ENCODE results near the gene ZFP57. TPM values are rescaled to one million over a fixed set of nuclear protein-coding genes. Genes with fewer than 3 reads are reported as not detected.
A peak's percentile ranks its signal among the peaks of the same experiment; 100 is the strongest.

Gene ZFP57
- total RNA-seq, 1 experiment from 2014 or later: 6.4 TPM

GRCh38 chr6:29723666-29724588, 43.0 kb upstream of the ZFP57 start:
- DNase-seq (ENCODE audit: low spot score) (peak; percentile 68), ATAC-seq (peak; percentile 63)
- H3K4me3 Mint-ChIP-seq: peak overlapping the region; percentile 76
- no peaks in the 10 kb centered on the region for H3K9me3 Mint-ChIP-seq
- H3K27me3 Mint-ChIP-seq (ENCODE audit: low read depth): peaks cover 78% of the 10 kb centered on the region
- H3K27ac Mint-ChIP-seq: no peak overlapping the region
- ChIA-PET POLR2A (interaction anchor here (0.6 kb wide), 1 partner anchor 268 kb away, joined by 7 read pairs; no protein-coding TSS in a partner anchor), CTCF (interaction anchor here (0.6 to 1.0 kb wide), 4 partner anchors 14 to 74 kb away, joined by 3 to 5 read pairs (median 4); no protein-coding TSS in a partner anchor)
- 0 out of 2 replicates have a peak, but pooled peaks cover 3% of the 10 kb centered on the region for H3K4me1 Mint-ChIP-seq
- H3K36me3 Mint-ChIP-seq: no peaks in the 10 kb centered on the region; the same call in 1 of the 2 replicates
- 0 out of 2 replicates have a peak, but pooled peaks have one; percentile 20 for TF ChIP-seq NR3C1 (CRISPR knock-in tag; conservative IDR thresholded peaks at IDR 0.05; ENCODE audit: low read depth)
- no peak for TF ChIP-seq ZMAT4 (CRISPR knock-in tag; IDR thresholded peaks at IDR 0.05)
- no peak for TF ChIP-seq ERG (CRISPR knock-in tag; IDR thresholded peaks at IDR 0.05)
- TF ChIP-seq MYBL2 (CRISPR knock-in tag; IDR thresholded peaks at IDR 0.05): 0 out of 2 replicates have a peak, but pooled peaks have one; percentile 50
- TF ChIP-seq FOXP4 (CRISPR knock-in tag; IDR thresholded peaks at IDR 0.05): 0 out of 2 replicates have a peak, but pooled peaks have one; percentile 61
- no peak for TF ChIP-seq TEAD4 (CRISPR knock-in tag; IDR thresholded peaks at IDR 0.05)
- TF ChIP-seq, protein P1, sequence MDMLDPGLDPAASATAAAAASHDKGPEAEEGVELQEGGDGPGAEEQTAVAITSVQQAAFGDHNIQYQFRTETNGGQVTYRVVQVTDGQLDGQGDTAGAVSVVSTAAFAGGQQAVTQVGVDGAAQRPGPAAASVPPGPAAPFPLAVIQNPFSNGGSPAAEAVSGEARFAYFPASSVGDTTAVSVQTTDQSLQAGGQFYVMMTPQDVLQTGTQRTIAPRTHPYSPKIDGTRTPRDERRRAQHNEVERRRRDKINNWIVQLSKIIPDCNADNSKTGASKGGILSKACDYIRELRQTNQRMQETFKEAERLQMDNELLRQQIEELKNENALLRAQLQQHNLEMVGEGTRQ (CRISPR knock-in tag; IDR thresholded peaks at IDR 0.05): no peak
- 0 out of 2 replicates have a peak, but pooled peaks have one; percentile 25 for TF ChIP-seq ZNF232 (CRISPR knock-in tag; IDR thresholded peaks at IDR 0.05)
- 0 out of 2 replicates have a peak, but pooled peaks have one; percentile 17 for TF ChIP-seq SP1 (CRISPR knock-in tag; conservative IDR thresholded peaks at IDR 0.05)
- TF ChIP-seq, protein P2, sequence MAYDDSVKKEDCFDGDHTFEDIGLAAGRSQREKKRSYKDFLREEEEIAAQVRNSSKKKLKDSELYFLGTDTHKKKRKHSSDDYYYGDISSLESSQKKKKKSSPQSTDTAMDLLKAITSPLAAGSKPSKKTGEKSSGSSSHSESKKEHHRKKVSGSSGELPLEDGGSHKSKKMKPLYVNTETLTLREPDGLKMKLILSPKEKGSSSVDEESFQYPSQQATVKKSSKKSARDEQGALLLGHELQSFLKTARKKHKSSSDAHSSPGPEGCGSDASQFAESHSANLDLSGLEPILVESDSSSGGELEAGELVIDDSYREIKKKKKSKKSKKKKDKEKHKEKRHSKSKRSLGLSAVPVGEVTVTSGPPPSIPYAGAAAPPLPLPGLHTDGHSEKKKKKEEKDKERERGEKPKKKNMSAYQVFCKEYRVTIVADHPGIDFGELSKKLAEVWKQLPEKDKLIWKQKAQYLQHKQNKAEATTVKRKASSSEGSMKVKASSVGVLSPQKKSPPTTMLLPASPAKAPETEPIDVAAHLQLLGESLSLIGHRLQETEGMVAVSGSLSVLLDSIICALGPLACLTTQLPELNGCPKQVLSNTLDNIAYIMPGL (CRISPR knock-in tag; IDR thresholded peaks at IDR 0.05): 0 out of 2 replicates have a peak, but pooled peaks have one; percentile 60
- TF ChIP-seq, protein P3, sequence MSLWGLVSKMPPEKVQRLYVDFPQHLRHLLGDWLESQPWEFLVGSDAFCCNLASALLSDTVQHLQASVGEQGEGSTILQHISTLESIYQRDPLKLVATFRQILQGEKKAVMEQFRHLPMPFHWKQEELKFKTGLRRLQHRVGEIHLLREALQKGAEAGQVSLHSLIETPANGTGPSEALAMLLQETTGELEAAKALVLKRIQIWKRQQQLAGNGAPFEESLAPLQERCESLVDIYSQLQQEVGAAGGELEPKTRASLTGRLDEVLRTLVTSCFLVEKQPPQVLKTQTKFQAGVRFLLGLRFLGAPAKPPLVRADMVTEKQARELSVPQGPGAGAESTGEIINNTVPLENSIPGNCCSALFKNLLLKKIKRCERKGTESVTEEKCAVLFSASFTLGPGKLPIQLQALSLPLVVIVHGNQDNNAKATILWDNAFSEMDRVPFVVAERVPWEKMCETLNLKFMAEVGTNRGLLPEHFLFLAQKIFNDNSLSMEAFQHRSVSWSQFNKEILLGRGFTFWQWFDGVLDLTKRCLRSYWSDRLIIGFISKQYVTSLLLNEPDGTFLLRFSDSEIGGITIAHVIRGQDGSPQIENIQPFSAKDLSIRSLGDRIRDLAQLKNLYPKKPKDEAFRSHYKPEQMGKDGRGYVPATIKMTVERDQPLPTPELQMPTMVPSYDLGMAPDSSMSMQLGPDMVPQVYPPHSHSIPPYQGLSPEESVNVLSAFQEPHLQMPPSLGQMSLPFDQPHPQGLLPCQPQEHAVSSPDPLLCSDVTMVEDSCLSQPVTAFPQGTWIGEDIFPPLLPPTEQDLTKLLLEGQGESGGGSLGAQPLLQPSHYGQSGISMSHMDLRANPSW (CRISPR knock-in tag; conservative IDR thresholded peaks at IDR 0.05; ENCODE audit: low read depth): no peak
- TF ChIP-seq FOXP1 (CRISPR knock-in tag; IDR thresholded peaks at IDR 0.05; ENCODE audit: borderline replicate concordance): 0 out of 2 replicates have a peak, but pooled peaks have one; percentile 25
- no peak for TF ChIP-seq ATF6 (CRISPR knock-in tag; IDR thresholded peaks at IDR 0.05)
- 0 out of 2 replicates have a peak, but pooled peaks have one; percentile 4 for TF ChIP-seq TP53 (CRISPR knock-in tag; IDR thresholded peaks at IDR 0.05)
- TF ChIP-seq ZBTB21 (CRISPR knock-in tag; IDR thresholded peaks at IDR 0.05; ENCODE audit: borderline replicate concordance): 0 out of 2 replicates have a peak, but pooled peaks have one; percentile 36

All from WTC11 (cell line).